NCI-H2081 treated with DMSO at 0.1 percent for 48 hours (cell line): ENCODE measurements around the gene MN1.

ENCODE experiments used
- DNase-seq: peaks from one replicate; lab custom pipeline; 2025; lab: John Stamatoyannopoulos, UW

Gene MN1

DNA sequence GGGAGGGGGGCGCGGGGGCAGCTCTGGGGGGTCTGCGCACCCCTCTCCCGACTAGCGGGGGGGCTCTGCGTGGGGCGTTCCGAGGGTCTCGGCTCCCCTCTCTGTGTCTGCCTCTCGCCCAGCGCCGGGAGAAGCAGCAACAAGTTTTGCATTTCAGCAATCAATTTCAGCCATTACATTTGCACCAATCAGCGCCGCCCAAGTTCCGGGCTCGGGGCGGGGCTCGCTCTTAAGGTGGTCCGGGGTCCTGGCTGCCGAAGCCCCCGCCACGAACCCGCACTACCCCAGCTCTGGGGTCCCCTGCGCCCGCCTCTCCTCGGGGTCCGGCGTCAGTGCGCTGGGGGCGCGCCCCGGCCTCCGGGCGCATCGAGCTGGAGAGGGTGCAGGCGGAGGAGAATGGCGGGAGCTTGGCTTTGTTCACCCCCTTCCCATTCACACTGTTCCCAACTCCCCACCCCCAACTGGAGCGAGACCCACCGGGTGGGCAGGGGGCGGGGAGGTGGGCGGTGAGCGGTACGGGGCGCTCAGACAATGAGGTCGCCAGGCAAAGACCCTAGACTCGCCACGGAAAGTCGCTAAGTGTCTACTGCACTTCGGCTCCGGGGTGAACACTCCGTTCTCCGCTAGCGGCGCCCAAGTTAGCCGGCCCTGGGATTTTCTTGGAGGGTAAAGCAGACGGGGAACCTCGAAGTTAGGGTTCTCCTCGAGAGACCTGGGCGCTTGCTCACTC lies at the start of gene MN1:
Gene MN1, minus strand, starts transcription at position 141 of the 730 bp plus-strand sequence. CDS start 1,213 bp downstream, outside the sequence.
- no peak for DNase-seq

- DNase-seq, result no peak
Measured at GRCh38 chr22:27850000-27850521, 48.5 kb upstream of the MN1 start.

- no peak for DNase-seq
Measured at GRCh38 chr22:27848005-27848404, 46.4 kb upstream of the MN1 start.

DNA sequence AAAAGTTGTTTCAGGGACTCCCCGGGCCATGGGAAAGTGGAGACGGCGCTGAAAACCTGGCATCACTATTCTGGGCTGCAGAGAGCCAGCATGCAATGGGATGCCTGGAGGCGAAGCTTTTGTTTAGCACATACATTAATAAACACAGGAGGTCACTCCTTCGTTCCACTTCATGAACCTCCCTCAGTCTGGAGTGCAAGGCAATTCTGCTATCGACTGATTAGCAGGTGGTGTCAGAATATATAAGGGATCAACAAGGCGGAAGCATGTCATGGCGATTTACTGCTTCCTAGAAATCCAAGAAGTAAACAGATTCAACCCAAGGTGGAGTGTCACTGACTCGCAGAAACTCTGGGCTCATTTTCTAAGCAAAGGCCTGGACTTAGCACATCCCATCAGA lies 45.4 kb upstream of the MN1 start:
- no peak for DNase-seq

DNA sequence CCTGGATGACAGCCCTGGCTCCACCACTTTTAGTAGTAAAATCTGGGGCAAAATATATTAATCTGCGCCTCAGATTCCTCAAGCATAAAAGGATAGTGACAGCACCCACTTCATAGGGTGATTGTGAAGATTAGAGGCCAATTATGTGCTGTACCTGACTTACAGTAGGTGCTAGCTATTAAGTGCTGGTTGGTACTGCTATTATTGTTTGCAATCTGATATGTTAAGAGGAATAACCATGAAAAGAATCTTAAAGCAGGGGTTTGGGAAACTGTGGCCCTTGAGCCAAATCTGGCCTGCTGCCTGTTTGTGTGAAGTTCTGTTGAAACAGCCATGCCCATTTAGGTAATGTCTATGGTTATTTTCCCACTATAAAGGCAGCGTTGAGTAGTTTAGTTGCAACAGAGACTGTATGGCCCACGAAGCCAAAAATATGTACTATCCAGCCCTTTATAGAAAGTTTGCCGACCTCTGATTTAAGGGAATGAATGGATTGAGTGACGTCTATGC lies 44.7 kb upstream of the MN1 start:
- DNase-seq, result no peak

DNA sequence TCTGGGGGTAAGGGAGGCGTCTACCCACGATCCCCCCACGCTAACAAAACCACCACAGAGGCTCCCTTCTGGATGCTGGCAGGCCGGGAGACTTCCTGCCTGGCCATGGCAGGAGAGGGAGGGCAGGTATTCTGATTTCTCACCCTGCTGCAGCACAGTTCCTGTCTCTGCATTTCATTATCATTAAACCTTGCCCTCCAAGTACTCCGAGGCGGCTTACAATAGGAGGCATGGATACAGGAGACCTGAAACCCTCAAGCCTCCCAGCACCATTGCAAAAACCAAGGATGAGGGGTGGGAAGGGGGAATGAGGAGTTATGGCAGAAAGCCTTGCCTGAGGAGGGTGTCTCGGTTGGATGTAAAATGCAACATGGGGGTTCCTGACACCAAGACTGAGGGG lies 44.1 kb upstream of the MN1 start:
- DNase-seq, result no peak

DNA sequence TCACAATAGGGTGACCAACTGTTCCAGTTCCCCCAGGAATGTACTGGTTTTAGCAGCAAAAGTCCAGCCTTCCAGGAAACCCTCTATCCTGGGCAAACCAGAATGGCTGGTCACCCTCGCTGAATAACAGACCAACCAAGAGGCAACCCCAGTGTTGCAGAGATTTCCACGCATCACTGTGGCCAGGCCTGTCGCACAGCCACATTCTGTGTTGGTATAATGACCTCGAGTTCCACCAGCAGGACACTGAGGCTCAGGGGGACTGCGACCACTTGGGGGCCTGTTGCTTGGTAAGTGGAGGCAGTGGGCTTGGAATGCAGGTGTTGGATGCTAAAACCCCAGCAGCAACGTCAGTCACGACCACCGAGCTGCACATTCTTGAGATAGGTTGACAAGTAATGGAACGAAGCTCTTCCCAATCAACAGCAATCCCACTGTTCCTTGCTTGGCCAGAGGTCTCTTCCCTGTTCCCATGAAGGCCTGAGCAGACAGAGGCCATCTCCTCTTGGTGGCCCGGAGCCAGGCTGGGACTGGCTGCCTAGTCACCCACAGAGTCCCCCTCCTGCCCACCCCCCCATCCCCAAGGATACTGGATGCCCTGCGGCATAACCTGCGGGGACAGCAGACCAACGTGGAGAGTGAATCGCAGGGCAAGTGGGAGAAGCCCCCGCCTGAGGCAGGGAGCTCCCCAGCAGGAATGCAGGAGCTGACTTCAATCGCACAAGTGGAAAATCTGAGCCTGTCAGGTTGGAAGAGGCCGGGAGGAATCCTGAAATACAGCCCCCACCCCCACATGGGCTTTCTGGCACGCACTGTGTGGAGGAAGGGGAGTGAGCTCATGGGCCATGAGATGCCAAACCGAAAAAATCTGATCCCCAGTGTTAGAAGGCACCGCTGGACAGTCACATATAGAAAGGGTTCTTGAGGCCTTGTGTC lies 43.4 kb upstream of the MN1 start:
- DNase-seq, result no peak

DNA sequence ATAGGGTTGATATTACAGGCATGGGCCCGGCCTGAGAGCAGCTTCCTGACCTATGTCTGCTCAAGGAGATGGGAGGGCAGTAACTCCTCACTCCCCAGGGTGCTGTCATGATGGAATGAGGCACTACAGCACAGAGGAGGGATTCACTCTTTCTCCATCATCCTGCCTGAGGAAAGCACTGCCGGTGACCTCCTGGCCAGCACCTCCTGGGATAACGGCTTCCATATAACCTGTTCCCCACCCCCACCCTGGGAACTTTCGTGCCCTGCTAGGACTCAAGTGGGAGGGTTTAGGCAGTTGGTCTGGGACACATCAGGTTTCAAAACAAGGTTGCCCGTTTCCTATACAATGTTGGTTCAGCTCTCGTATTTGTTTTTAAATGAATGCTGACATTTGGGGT lies 42.7 kb upstream of the MN1 start:
- no peak for DNase-seq

GRCh38 chr22:27843441-27843840 lies 41.9 kb upstream of the MN1 start:
- no peak for DNase-seq

DNA sequence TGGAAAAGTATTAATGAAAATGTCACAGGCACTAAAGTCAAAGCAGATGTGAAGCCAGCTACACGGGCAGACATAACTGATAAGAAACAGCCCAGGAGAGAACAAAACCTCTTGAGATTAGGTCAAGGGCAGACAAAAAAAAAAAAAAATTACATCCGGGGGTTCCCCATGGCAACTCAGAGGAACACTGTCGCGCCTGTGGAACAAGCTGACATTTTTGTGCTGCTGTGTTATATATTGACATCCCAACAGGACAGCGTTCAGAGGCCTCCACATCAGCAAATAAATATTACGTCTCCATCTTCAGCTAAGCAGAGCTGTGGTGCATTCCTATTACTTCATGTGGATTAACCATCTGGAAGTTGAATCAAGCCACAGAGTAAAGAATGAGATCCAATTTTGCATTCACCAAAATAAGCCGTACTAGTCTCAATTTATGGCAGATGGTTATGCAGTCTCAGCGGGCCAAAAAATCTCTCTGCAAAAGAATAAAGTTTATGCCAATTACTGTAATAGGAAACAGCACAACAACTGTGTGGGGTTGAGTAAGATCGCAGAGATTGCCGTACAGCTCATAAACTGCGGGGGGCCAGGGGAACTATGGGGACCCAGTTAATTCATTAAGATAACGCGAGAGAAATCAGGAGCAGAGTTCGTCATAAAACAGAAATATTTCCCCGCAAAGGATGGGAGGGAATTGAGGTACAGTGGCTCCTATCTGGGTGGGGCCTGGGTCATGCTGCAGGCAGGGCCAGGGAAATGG lies 41.3 kb upstream of the MN1 start:
- no peak for DNase-seq

GRCh38 chr22:27842201-27842600 lies 40.6 kb upstream of the MN1 start:
- DNase-seq, result no peak

- no peak for DNase-seq
Measured at GRCh38 chr22:27840436-27840835, 38.9 kb upstream of the MN1 start.

GRCh38 chr22:27839057-27839660 lies 37.6 kb upstream of the MN1 start:
- DNase-seq, result no peak

GRCh38 chr22:27836181-27836580 lies 34.6 kb upstream of the MN1 start:
- no peak for DNase-seq

DNA sequence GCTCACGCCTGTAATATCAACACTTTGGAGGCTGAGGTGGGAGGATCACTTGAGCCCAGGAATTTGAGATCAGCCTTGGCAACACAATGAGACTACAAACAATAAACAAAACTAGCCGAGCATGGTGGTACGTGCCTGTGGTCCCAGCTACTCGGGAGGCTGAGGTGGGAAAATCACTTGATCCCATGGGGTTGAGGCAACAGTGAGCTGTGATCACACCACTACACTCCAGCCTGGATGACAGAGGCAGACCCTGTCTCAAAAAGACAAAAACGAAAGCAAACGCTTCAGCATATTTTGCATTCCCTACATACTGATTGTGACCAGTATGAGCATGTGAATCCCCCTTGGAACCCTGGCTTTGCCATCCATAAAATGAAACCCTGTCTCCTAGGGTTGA lies 33.9 kb upstream of the MN1 start:
- DNase-seq, result no peak

DNA sequence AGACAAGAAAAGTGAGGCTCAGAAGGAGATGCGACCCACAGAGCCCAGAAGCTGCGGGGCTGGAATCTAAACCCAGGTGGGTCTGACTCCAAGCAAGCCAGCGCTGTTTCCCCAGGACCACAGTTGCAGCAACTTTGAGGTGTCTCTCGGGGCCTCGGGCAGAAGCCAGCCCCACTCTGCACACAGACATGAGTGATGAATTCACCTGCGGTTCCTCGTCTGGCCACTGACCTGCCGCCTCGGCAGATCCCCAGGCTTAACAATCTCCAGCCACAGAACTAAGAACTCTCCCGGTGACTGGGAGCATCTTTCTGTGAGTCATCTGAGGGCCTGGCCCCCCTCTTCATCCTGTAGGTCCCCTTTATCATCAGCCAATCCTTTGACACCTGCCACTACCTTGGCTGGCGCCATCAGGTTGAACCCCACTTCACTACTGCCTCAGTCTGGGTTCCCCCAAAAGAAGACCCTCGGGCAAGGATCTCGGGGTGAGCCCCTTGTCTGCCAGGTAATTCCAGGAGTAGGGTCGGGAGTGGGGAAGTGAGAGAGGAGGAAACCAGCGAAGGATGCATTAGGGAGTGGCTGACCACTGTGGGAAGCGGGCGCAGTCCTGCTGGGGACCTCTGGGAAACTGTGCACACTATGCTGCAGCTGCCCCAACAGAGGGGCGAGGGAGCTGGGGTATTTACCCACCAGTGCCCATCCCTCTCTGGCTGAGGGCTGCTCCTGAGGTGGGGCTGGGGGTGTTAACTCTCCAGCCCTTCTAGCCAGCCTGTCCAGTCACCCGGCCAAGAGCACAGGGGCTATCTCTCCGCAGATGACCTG lies 33.0 kb upstream of the MN1 start:
- no peak for DNase-seq

- DNase-seq, result no peak
Measured at GRCh38 chr22:27833803-27834202, 32.2 kb upstream of the MN1 start.

DNA sequence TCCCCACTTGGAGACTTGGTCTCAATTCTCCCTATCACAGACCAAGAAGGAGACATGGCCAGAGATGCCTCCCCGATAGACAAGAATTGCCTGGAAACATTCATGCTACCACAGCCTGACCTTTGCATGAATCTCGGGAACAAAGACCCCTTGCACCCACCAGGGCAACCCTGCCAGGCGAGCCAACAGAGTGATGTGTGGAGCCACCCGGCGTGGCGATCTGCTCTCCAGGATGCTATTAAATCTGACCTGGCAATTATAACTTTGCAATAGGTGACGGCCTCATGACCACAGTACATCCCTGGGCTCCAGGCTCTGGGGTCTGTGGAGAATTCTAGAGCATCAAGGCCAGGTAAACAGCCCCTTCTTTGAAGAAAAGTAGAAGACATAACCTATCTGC lies 31.1 kb upstream of the MN1 start:
- DNase-seq, result no peak

DNA sequence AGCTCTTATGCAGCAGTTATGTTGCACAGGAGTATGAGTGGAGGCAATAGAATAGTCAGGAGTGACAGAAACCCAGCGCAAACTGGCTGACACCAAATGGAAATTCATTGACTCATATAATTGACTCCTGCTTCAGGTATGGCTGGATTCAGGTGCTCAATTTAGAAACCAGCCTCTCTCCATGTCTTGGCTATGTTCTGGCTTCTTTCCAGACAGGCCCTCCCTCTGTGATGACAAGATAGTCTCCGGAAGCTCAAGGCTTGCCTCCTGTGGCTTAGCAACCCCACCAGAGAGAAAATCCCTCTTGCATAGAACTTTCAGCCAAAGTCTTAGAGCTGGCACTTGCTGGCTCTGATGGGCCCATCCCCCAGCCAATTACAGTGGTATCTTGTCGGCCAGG lies 28.1 kb upstream of the MN1 start:
- no peak for DNase-seq
